AG09309 (cell line): ENCODE results near the gene DCBLD1.

Experiments
- DNase-seq: peaks from one replicate; pipeline ENCODE4 v3.0.0-alpha.2; 2010; ENCODE audit warnings: low read depth
- H3K4me3 ChIP-seq: 2 replicates; pipeline ENCODE4 v1.5.1; 2011; ENCODE audit warnings: mild to moderate bottlenecking, low read depth, low read length, moderate library complexity; ENCODE audit not compliant: control insufficient read depth
- TF ChIP-seq, protein P1 (sequence below): IDR thresholded peaks from 2 replicates; pipeline ENCODE4 v1.5.1; 2011; ENCODE audit warnings: mild to moderate bottlenecking, low read depth, low read length, inconsistent platforms; ENCODE audit not compliant: insufficient read depth, control insufficient read depth; ENCODE audit errors: missing control alignments

DCBLD1 gene

DNA sequence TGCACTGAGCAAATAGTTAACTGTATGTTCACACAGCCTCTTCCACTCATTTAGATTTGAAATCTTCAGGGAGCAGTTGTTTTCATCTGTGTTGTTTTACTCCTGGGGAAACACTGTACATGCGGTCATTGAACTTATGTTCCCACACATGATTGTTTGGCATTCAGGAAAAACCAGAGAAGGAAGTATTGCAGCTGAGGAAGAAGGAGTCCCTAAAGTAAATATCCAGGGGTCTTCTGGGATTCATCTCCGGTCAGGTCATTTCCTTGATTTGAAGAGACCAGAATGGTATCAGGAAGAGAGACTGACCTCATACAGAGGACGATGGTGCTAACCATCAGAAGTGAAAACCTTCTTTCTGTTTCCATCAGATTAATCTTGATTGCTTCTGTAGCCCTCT lies 52.5 kb downstream of the DCBLD1 start:
- H3K4me3 ChIP-seq, result no peak overlapping the region
- TF ChIP-seq, protein P1, sequence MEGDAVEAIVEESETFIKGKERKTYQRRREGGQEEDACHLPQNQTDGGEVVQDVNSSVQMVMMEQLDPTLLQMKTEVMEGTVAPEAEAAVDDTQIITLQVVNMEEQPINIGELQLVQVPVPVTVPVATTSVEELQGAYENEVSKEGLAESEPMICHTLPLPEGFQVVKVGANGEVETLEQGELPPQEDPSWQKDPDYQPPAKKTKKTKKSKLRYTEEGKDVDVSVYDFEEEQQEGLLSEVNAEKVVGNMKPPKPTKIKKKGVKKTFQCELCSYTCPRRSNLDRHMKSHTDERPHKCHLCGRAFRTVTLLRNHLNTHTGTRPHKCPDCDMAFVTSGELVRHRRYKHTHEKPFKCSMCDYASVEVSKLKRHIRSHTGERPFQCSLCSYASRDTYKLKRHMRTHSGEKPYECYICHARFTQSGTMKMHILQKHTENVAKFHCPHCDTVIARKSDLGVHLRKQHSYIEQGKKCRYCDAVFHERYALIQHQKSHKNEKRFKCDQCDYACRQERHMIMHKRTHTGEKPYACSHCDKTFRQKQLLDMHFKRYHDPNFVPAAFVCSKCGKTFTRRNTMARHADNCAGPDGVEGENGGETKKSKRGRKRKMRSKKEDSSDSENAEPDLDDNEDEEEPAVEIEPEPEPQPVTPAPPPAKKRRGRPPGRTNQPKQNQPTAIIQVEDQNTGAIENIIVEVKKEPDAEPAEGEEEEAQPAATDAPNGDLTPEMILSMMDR, result no peak
- no peak for DNase-seq

DNA sequence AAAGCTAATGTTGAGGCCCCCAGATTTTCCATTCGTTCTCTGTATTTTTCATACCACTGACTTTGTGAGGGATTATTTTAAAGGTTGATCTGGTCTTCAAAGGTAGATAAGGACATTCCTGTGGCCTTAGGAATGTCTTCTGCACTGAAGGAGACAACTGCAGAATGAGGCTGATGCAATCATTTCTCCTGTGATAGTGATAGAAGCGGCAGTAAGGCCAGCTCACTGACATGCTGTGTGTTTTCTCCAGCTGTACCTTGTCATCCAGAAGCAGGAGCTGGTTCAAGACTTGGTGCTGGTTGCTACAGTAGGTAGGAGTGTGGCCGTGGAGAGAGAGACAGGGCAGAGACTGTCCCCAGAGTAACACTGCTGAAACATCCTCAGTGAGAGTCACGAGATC lies 53.8 kb downstream of the DCBLD1 start:
- DNase-seq, result no peak
- no peak overlapping the region for H3K4me3 ChIP-seq
- TF ChIP-seq, protein P1, result no peak

DNA sequence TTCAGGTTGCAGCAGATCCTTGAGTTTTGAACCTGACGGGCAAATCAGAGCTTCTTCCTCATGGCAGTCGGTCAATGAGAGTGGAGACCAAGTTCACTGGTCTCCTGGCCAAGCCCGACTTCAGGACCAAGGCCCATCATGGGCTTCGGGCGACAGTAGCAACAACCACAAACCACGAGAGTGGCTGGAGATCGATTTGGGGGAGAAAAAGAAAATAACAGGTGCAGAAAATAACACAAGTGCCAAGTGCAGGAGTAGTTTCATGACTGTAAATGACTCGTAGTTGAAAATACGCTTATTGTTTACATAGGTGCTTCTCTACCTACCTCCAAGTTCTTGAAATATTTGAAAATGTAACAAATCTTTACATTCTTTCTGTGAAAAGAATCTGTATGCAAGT lies 56.1 kb downstream of the DCBLD1 start:
- DNase-seq, result no peak
- TF ChIP-seq, protein P1, result no peak
- no peak overlapping the region for H3K4me3 ChIP-seq

DNA sequence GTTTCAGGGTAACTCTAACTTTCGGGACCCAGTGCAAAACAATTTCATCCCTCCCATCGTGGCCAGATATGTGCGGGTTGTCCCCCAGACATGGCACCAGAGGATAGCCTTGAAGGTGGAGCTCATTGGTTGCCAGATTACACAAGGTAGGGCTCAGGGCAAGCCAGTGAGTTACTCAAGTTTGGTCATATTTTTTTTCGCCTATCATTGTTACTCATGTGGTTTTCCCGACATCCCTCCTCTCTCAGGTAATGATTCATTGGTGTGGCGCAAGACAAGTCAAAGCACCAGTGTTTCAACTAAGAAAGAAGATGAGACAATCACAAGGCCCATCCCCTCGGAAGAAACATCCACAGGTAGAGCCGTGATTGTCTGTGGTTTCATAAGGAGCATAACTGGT lies 58.2 kb downstream of the DCBLD1 start:
- TF ChIP-seq, protein P1, result no peak
- no peak for DNase-seq

DNA sequence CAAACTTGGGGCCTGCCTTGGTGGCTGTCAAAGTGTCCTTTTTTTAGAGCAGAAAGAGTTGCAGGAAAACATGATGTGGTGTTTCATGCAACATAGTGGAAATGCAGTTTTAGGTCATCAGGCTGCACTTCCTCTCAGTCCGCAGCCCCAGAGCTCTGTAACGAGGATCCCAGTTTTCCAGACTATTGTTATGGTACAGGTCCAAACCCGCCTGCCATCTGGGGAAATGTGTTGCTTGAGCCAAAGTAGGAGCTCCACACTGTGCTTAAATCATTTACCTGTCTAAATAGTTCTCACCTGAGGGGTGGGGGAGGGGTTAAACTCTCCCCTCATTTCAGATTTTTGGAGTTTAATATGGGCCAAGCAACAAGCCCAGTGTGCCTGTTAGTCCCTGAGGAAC lies 60.0 kb downstream of the DCBLD1 start:
- H3K4me3 ChIP-seq, result no peak overlapping the region
- TF ChIP-seq, protein P1, result no peak
- no peak for DNase-seq

More for the DNA sequence above, 58.2 kb downstream of the DCBLD1 start:
- H3K4me3 ChIP-seq, result no peak overlapping the region

DNA sequence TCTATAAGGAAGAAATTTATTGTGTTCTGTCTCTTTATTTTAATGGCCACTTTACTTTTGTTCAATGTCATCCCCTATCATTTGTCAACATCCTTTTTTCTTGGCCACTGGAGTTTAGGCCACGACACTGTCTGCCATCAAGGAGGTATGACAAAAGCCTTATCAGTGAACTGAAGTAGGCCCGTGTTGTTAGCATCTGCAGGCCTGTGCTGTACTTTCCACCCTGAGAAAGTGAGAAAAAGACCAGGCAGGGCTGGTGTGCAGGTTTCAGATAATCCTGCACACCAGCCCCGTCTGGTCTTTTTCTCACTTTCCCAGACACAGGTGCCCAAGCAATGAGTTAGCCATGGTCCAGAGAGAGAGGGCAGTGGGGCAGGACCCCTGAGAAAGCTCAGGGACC lies 62.2 kb downstream of the DCBLD1 start:
- TF ChIP-seq, protein P1, result no peak
- no peak for DNase-seq
- no peak overlapping the region for H3K4me3 ChIP-seq

DNA sequence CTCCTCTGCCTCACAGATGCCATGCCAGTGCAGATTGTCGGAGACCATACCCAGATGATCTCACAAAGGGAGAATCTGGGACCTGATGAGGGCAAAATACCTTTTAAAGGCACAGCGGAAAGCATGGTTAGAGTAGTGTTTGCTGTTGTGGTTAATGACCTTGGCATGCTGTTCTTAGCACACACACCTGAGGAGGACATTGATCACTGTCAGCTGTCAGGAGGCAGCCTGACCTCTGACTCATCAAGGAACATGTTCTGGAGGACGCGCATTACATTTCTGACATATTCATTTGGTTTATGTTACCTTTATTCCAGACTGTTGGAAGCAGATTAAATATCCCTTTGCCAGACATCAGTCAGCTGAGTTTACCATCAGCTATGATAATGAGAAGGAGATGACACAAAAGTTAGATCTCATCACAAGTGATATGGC lies 62.7 kb downstream of the DCBLD1 start:
- TF ChIP-seq, protein P1, result no peak
- no peak for DNase-seq
- H3K4me3 ChIP-seq, result no peak overlapping the region
